ENCODE results near the gene ZNF892.

DNA sequence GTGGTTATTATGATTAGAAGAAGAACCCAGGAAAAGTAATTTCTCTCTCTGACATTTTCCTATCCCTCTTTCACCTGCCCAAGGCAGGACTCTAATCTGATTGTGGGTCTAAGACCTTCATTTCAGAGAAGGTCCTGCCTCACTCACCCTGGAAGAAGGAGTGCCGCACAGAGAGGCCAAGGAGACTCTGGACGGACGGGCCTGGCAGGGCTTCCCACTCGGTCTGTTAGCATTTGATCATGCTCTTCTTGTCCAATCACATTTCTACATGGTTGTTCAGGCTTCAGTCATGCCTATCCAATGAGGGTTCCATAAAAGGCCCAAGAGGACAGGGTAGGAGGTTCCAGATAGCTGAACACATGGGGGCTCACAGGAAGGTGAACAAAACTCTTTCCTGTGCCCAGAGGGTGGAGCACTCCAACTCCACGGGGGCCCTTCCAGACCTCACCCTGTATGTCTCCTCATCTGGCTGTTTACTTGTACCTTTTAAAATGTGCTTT is 27.0 kb downstream of the ZNF892 start:
- TF ChIP-seq CTCF (IDR thresholded peaks at IDR 0.05) (no peak), POLR2A (IDR thresholded peaks at IDR 0.05) (no peak)

Measured in sigmoid colon (tissue), 3 donors.